Kidney (tissue), 14 donors: ENCODE results near the gene ABHD14A. TPM values are rescaled to one million over a fixed set of nuclear protein-coding genes. Genes with fewer than 3 reads are reported as not detected.

Source experiments
- DNase-seq, 5 donors: peaks; one replicate each; pipeline ENCODE4 v3.0.0-alpha.2; 2013 to 2020
- FAIRE-seq: peaks from 2 replicates; lab custom pipeline; 2012; peaks lifted over from hg19 to GRCh38; lab: Jason Lieb, UNC
- H3K27ac ChIP-seq, 2 donors: one replicate each; pipeline ENCODE4 v1.7.0; 2013; ENCODE audit warnings: low read depth in 2 of 2, low read length in 2 of 2, inconsistent platforms in 1 of 2
- H3K27me3 ChIP-seq: one replicate; pipeline ENCODE4 v1.7.1; 2013; ENCODE audit warnings: low read length, inconsistent platforms; ENCODE audit not compliant: control insufficient read depth, insufficient read depth
- H3K36me3 ChIP-seq, 3 donors: one replicate each; pipeline versions ENCODE4 v1.7.0 to v1.7.1; 2013; ENCODE audit warnings: low read length in 3 of 3, control low read depth in 1 of 3, inconsistent platforms in 1 of 3; ENCODE audit not compliant: insufficient read depth in 3 of 3, control insufficient read depth in 2 of 3
- H3K4me1 ChIP-seq, 3 donors: one replicate each; pipeline versions ENCODE4 v1.7.0 to v1.7.1; 2013; ENCODE audit warnings: low read length in 3 of 3, inconsistent platforms in 1 of 3, low read depth in 1 of 3; ENCODE audit not compliant: control insufficient read depth in 2 of 3, insufficient read depth in 2 of 3
- H3K4me3 ChIP-seq, 3 donors: one replicate each; pipeline versions ENCODE4 v1.7.0 to v1.8.1; 2013; ENCODE audit warnings: low read length in 3 of 3, control low read depth in 1 of 3, inconsistent platforms in 1 of 3
- H3K9ac ChIP-seq, 3 donors: one replicate each; pipeline versions ENCODE4 v1.7.0 to v1.7.1; 2013; ENCODE audit warnings: low read length in 3 of 3, control low read depth in 1 of 3, inconsistent platforms in 1 of 3
- H3K9me3 ChIP-seq, 3 donors: one replicate each; pipeline versions ENCODE4 v1.7.0 to v1.7.1; 2013; ENCODE audit warnings: low read length in 3 of 3, control low read depth in 1 of 3, inconsistent platforms in 1 of 3; ENCODE audit not compliant: control insufficient read depth in 2 of 3, insufficient read depth in 1 of 3
- CTCF ChIP-seq: IDR thresholded peaks from 3 replicates; pipeline ENCODE4 v1.5.1; 2012; ENCODE audit warnings: mild to moderate bottlenecking, moderate library complexity, borderline replicate concordance; ENCODE audit not compliant: insufficient read depth; ENCODE audit errors: extremely low read depth
- intact Hi-C: fragments of 100-400 bp; cut with DNase I; formaldehyde crosslinking; loops from one replicate; pipeline ENCODE4 v1.11.1; 2022
- polyA plus RNA-seq: library from polyadenylated mRNA; stranded (reverse); fragments of 350-450 nt; fragmentation: Illumina TruSeq; extraction: RNeasy Lipid Tissue Mini Kit (QIAGEN cat#74804); gene quantifications from one replicate; pipeline ENCODE4 v1.2.3, GENCODE V29; 2014; ENCODE audit warnings: low read depth, low replicate concordance; ENCODE audit not compliant: insufficient read depth
- total RNA-seq: library from RNA; stranded (reverse); fragmentation: NEBNext Ultra II Directional; extraction: Animal tissue kit (Norgen Biotek cat#: 25700); gene quantifications from one replicate; pipeline ENCODE4 v1.2.1, GENCODE V29; 2021
- donor health status: control.
- donor health status: control.
- donor health status: control.
- donor health status: control.
- donor health status: control.
- donor health status: DM: yes; HTN: yes; CAD: no.
- donor health status: Normal renal cell carcinoma (clear cell type).

ABHD14A gene
- total and polyA plus RNA-seq, 2 donors from 2014 or later, result 20.7 to 50.5 TPM

- Histone ChIP-seq H3K27ac (no peak overlapping the region), H3K27me3 (no peaks in the 10 kb centered on the region), H3K9me3 (no peaks in the 10 kb centered on the region), H3K9ac (no peak overlapping the region), H3K4me1 (peaks cover 0 to 4% (median 0%) of the 10 kb centered on the region in 3 donors), H3K36me3 (no peaks in the 10 kb centered on the region), H3K4me3 (no peak overlapping the region)
- no peak for TF ChIP-seq CTCF
- no peak for FAIRE-seq
- DNase-seq, result no peak
- intact Hi-C loops, result no loop called here
These were observed 54.7 kb downstream of the ABHD14A start for GRCh38 chr3:52029535-52029934.

Other genes with a start within 250 kb of the ABHD14A start
- not detected for gene IQCF6, start 195.8 kb upstream of the ABHD14A start, total RNA-seq
- gene IQCF6, start 195.8 kb upstream of the ABHD14A start, polyA plus RNA-seq, result not detected
- gene IQCF2, start 113.4 kb upstream of the ABHD14A start, total RNA-seq, result not detected
- gene IQCF2, start 113.4 kb upstream of the ABHD14A start, polyA plus RNA-seq, result not detected
- not detected for gene IQCF5, start 99.5 kb upstream of the ABHD14A start, total RNA-seq
- not detected for gene IQCF5, start 99.5 kb upstream of the ABHD14A start, polyA plus RNA-seq
- not detected for gene IQCF1, start 71.7 kb upstream of the ABHD14A start, total RNA-seq
- gene IQCF1, start 71.7 kb upstream of the ABHD14A start, polyA plus RNA-seq, result not detected
- 18.6 TPM for gene RRP9, start 33.2 kb upstream of the ABHD14A start, total RNA-seq
- gene RRP9, start 33.2 kb upstream of the ABHD14A start, polyA plus RNA-seq, result 17.8 TPM
- 28.5 TPM for gene PARP3, start 32.7 kb upstream of the ABHD14A start, total RNA-seq
- gene PARP3, start 32.7 kb upstream of the ABHD14A start, polyA plus RNA-seq, result 30.1 TPM
- gene GPR62, start 19.7 kb upstream of the ABHD14A start, total RNA-seq, result 0.09 TPM
- gene GPR62, start 19.7 kb upstream of the ABHD14A start, polyA plus RNA-seq, result 0.41 TPM
- 31.7 TPM for gene PCBP4, start 7.6 kb upstream of the ABHD14A start, total RNA-seq
- 34.0 TPM for gene PCBP4, start 7.6 kb upstream of the ABHD14A start, polyA plus RNA-seq
- gene ABHD14B, start 1.0 kb upstream of the ABHD14A start, total RNA-seq, result 73.5 TPM
- gene ABHD14B, start 1.0 kb upstream of the ABHD14A start, polyA plus RNA-seq, result 207 TPM
- 68.1 TPM for gene ACY1, start 8.5 kb downstream of the ABHD14A start, total RNA-seq
- gene ACY1, start 8.5 kb downstream of the ABHD14A start, polyA plus RNA-seq, result 856 TPM
- gene RPL29, start 20.8 kb downstream of the ABHD14A start, total RNA-seq, result 785 TPM
- 1,416 TPM for gene RPL29, start 20.8 kb downstream of the ABHD14A start, polyA plus RNA-seq
- 19.8 TPM for gene DUSP7, start 81.5 kb downstream of the ABHD14A start, total RNA-seq
- gene DUSP7, start 81.5 kb downstream of the ABHD14A start, polyA plus RNA-seq, result 10.1 TPM
- 2.2 TPM for gene POC1A, start 179.4 kb downstream of the ABHD14A start, total RNA-seq
- 2.5 TPM for gene POC1A, start 179.4 kb downstream of the ABHD14A start, polyA plus RNA-seq
- 42.8 TPM for gene ALAS1, start 223.1 kb downstream of the ABHD14A start, total RNA-seq
- gene ALAS1, start 223.1 kb downstream of the ABHD14A start, polyA plus RNA-seq, result 77.2 TPM